HEK293 (cell line): ENCODE data around the gene KSR1.

ENCODE experiments used
- CTCF ChIA-PET: fragments of 350-600 bp; formaldehyde crosslinking; extraction: SDS; loops from one replicate; lab custom pipeline; 2021; ENCODE audit warnings: antibody characterized with exemption; lab: Yijun Ruan, JAX
- POLR2A ChIA-PET: fragments of 300-600 bp; formaldehyde crosslinking; extraction: SDS; loops from one replicate; lab custom pipeline; 2020; ENCODE audit warnings: antibody characterized with exemption, inconsistent platforms; lab: Yijun Ruan, JAX
- H3K27ac ChIP-seq: fragments of 200-500 bp; sonication (Bioruptor generic); 2 replicates; pipeline ENCODE4 v1.5.1; 2014; ENCODE audit warnings: low read depth, low read length, control low read depth, inconsistent platforms; ENCODE audit errors: extremely low read depth
- H3K36me3 ChIP-seq, 2 experiments: fragments of 200-500 bp in 1 of 2; sonication (Bioruptor generic) in 1 of 2; 1 replicate in 1 of 2; 2 replicates in 1 of 2; pipeline ENCODE4 v1.5.1; 2014 to 2017; ENCODE audit warnings: inconsistent platforms in 2 of 2, low read length in 2 of 2; ENCODE audit not compliant: control insufficient read depth in 2 of 2, insufficient read depth in 1 of 2
- H3K4me1 ChIP-seq: fragments of 200-500 bp; sonication (Bioruptor generic); 2 replicates; pipeline ENCODE4 v1.5.1; 2014; ENCODE audit warnings: mild to moderate bottlenecking, low read length, inconsistent platforms; ENCODE audit not compliant: control insufficient read depth, insufficient read depth
- H3K4me3 ChIP-seq: 2 replicates; pipeline ENCODE4 v1.5.1; 2011; ENCODE audit warnings: low read depth, mild to moderate bottlenecking, control low read depth, low read length, moderate library complexity
- H3K9me3 ChIP-seq: fragments of 200-500 bp; sonication (Bioruptor generic); 2 replicates; pipeline ENCODE4 v1.5.1; 2014; ENCODE audit warnings: low read depth, low read length, inconsistent platforms; ENCODE audit not compliant: control insufficient read depth, insufficient read depth
- KLF16 ChIP-seq: fragments of 450-650 bp; formaldehyde crosslinking; IDR thresholded peaks from 2 replicates; pipeline ENCODE4 v1.5.1; 2017; ENCODE audit warnings: missing biosample characterization, missing genetic modification characterization
- KLF17 ChIP-seq: fragments of 450-650 bp; formaldehyde crosslinking; IDR thresholded peaks from 2 replicates; pipeline ENCODE4 v1.5.1; 2016; ENCODE audit warnings: missing biosample characterization, missing genetic modification characterization
- PRDM10 ChIP-seq: fragments of 450-650 bp; formaldehyde crosslinking; IDR thresholded peaks from 2 replicates; pipeline ENCODE4 v1.5.1; 2016; ENCODE audit warnings: missing biosample characterization, missing genetic modification characterization
- SCRT2 ChIP-seq: fragments of 450-650 bp; formaldehyde crosslinking; IDR thresholded peaks from 2 replicates; pipeline ENCODE4 v1.5.1; 2016; ENCODE audit warnings: missing biosample characterization, missing genetic modification characterization
- SP3 ChIP-seq: fragments of 450-650 bp; formaldehyde crosslinking; IDR thresholded peaks from 2 replicates; pipeline ENCODE4 v1.5.1; 2016; ENCODE audit warnings: missing biosample characterization, missing genetic modification characterization
- ZNF132 ChIP-seq: fragments of 450-650 bp; formaldehyde crosslinking; IDR thresholded peaks from 2 replicates; pipeline ENCODE4 v1.5.1; 2017; ENCODE audit warnings: missing biosample characterization, missing genetic modification characterization, borderline replicate concordance
- ZNF146 ChIP-seq: fragments of 450-650 bp; formaldehyde crosslinking; IDR thresholded peaks from 2 replicates; pipeline ENCODE4 v1.5.1; 2016; ENCODE audit warnings: missing biosample characterization, missing genetic modification characterization
- ZNF148 ChIP-seq: fragments of 450-650 bp; formaldehyde crosslinking; IDR thresholded peaks from 2 replicates; pipeline ENCODE4 v1.5.0; 2017; ENCODE audit warnings: missing biosample characterization, missing genetic modification characterization, borderline replicate concordance
- ZNF174 ChIP-seq: fragments of 450-650 bp; formaldehyde crosslinking; IDR thresholded peaks from 2 replicates; pipeline ENCODE4 v1.5.0; 2017; ENCODE audit warnings: missing biosample characterization, mild to moderate bottlenecking, missing genetic modification characterization
- ZNF302 ChIP-seq: fragments of 450-650 bp; formaldehyde crosslinking; IDR thresholded peaks from 2 replicates; pipeline ENCODE4 v1.5.1; 2016; ENCODE audit warnings: missing biosample characterization, missing genetic modification characterization, low read depth
- ZNF354C ChIP-seq: fragments of 450-650 bp; formaldehyde crosslinking; IDR thresholded peaks from 2 replicates; pipeline ENCODE4 v1.5.1; 2016; ENCODE audit warnings: missing biosample characterization, missing genetic modification characterization, low read depth, borderline replicate concordance
- ZNF37A ChIP-seq: fragments of 450-650 bp; IDR thresholded peaks from 2 replicates; pipeline ENCODE4 v1.5.1; 2018; ENCODE audit warnings: missing biosample characterization, missing genetic modification characterization
- ZNF423 ChIP-seq: fragments of 450-650 bp; formaldehyde crosslinking; IDR thresholded peaks from 2 replicates; pipeline ENCODE4 v1.5.1; 2016; ENCODE audit warnings: missing biosample characterization, missing genetic modification characterization
- ZNF501 ChIP-seq: fragments of 450-650 bp; formaldehyde crosslinking; IDR thresholded peaks from 2 replicates; pipeline ENCODE4 v1.5.1; 2016; ENCODE audit warnings: missing biosample characterization, missing genetic modification characterization
- ZNF624 ChIP-seq: fragments of 450-650 bp; formaldehyde crosslinking; IDR thresholded peaks from 2 replicates; pipeline ENCODE4 v1.5.1; 2017; ENCODE audit warnings: missing biosample characterization, missing genetic modification characterization
- ZNF654 ChIP-seq: fragments of 450-650 bp; formaldehyde crosslinking; IDR thresholded peaks from 2 replicates; pipeline ENCODE4 v1.5.1; 2016; ENCODE audit warnings: low read depth, missing biosample characterization, missing genetic modification characterization
- ZNF677 ChIP-seq: fragments of 450-650 bp; IDR thresholded peaks from 2 replicates; pipeline ENCODE4 v1.5.0; 2018; ENCODE audit warnings: missing biosample characterization, mild to moderate bottlenecking, missing genetic modification characterization, moderate library complexity
- ZSCAN5A ChIP-seq: fragments of 450-650 bp; formaldehyde crosslinking; IDR thresholded peaks from 2 replicates; pipeline ENCODE4 v1.5.1; 2016; ENCODE audit warnings: missing biosample characterization, missing genetic modification characterization
- TF ChIP-seq, protein P1 (sequence below): fragments of 450-650 bp; formaldehyde crosslinking; conservative IDR thresholded peaks from 2 replicates; pipeline ENCODE4 v1.5.1; 2016; ENCODE audit warnings: low read depth, missing biosample characterization, missing genetic modification characterization
- TF ChIP-seq, protein P2 (sequence below): fragments of 450-650 bp; formaldehyde crosslinking; IDR thresholded peaks from 2 replicates; pipeline ENCODE4 v1.5.1; 2016; ENCODE audit warnings: missing biosample characterization, missing genetic modification characterization

KSR1 gene

GRCh38 chr17:27631411-27631760 is 175.1 kb downstream of the KSR1 start (continued):
- TF ChIP-seq, protein P1, sequence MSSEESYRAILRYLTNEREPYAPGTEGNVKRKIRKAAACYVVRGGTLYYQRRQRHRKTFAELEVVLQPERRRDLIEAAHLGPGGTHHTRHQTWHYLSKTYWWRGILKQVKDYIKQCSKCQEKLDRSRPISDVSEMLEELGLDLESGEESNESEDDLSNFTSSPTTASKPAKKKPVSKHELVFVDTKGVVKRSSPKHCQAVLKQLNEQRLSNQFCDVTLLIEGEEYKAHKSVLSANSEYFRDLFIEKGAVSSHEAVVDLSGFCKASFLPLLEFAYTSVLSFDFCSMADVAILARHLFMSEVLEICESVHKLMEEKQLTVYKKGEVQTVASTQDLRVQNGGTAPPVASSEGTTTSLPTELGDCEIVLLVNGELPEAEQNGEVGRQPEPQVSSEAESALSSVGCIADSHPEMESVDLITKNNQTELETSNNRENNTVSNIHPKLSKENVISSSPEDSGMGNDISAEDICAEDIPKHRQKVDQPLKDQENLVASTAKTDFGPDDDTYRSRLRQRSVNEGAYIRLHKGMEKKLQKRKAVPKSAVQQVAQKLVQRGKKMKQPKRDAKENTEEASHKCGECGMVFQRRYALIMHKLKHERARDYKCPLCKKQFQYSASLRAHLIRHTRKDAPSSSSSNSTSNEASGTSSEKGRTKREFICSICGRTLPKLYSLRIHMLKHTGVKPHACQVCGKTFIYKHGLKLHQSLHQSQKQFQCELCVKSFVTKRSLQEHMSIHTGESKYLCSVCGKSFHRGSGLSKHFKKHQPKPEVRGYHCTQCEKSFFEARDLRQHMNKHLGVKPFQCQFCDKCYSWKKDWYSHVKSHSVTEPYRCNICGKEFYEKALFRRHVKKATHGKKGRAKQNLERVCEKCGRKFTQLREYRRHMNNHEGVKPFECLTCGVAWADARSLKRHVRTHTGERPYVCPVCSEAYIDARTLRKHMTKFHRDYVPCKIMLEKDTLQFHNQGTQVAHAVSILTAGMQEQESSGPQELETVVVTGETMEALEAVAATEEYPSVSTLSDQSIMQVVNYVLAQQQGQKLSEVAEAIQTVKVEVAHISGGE (tag by site-specific recombination) = no peak
- TF ChIP-seq ZNF677 (tag by site-specific recombination) = no peak
- TF ChIP-seq, protein P2, sequence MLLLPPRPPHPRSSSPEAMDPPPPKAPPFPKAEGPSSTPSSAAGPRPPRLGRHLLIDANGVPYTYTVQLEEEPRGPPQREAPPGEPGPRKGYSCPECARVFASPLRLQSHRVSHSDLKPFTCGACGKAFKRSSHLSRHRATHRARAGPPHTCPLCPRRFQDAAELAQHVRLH (tag by site-specific recombination) = no peak
- TF ChIP-seq ZNF624 (tag by site-specific recombination) = no peak
- TF ChIP-seq SCRT2 = no peak
- no peak for TF ChIP-seq ZNF302
- no peak for TF ChIP-seq ZNF354C (tag by site-specific recombination)
- TF ChIP-seq ZNF37A (tag by site-specific recombination) = no peak
- no peak for TF ChIP-seq ZNF501 (tag by site-specific recombination)
- no peak for TF ChIP-seq ZNF654 (tag by site-specific recombination)

DNA sequence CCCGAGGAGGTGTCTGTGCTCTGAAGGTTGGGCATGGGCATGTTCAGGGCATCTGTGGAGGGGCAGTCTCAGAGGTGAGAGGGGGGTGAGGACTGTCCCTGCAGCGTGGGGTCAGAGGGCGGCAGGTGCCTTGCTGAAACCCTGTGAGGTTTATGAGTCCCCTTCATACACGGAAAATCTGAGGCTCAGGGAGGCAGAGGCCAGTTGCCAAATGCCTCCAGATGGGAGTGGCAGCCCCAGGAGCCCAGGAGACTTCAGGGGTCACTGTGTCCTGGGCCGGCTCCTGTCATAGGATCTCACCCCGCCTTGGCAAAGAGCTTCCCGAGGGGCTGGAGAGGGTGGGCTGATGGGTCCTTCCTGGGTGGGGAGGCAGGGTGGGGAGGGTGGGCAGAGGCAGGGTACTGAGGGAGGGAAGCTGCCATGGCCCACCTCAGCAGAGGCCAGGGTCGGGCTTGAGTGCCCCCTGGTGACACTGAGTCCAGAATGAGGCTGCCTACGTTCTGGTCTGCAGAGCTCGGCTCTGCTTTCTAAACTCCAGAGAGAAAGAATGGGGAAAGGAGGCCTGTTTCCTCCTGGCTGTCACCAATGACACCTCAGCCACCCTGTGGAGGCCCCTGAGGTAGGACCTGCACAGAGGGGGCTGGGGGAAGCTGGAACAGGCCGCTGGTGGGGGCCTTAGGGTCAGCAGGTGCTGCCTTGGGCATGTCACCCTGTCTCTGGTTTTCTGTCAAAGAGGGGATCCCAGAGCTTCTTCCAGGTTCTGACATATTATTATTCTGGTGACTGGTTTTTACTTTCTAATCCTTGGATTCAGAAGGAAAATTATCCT is 175.9 kb downstream of the KSR1 start:
- Histone ChIP-seq H3K4me3 (no peak overlapping the region), H3K4me1 (no peaks in the 10 kb centered on the region), H3K36me3 (peaks cover 0 to 2% of the 10 kb centered on the region in 2 experiments; a peak in 1 of 3 replicates), H3K27ac (no peak overlapping the region), H3K9me3 (no peaks in the 10 kb centered on the region)
- POLR2A ChIA-PET = interaction anchor here (0.6 kb wide), 1 partner anchor 98 kb away, joined by 3 read pairs; no protein-coding TSS in a partner anchor
- no peak for TF ChIP-seq ZNF174 (tag by site-specific recombination)
- TF ChIP-seq ZNF146 (tag by site-specific recombination) = no peak
- TF ChIP-seq ZNF148 (tag by site-specific recombination) = no peak
- no peak for TF ChIP-seq ZNF132 (tag by site-specific recombination)
- TF ChIP-seq ZSCAN5A = no peak
- TF ChIP-seq SP3 = no peak
- no peak for TF ChIP-seq KLF16 (tag by site-specific recombination)
- TF ChIP-seq ZNF423 (tag by site-specific recombination) = no peak
- TF ChIP-seq KLF17 (tag by site-specific recombination) = no peak
- no peak for TF ChIP-seq PRDM10 (tag by site-specific recombination)
- CTCF ChIA-PET = interaction anchor here (0.6 to 1.9 kb wide), 5 partner anchors 20 to 396 kb away, joined by 3 to 8 read pairs (median 3); no protein-coding TSS in a partner anchor
